Activated CD4-positive, alpha-beta memory T cell treated with anti-CD3 and anti-CD28 coated beads for 36 hours (primary cell): ENCODE measurements around the gene RAD51B. TPM values are rescaled to one million over a fixed set of nuclear protein-coding genes. Genes with fewer than 3 reads are reported as not detected.
A peak's percentile ranks its signal among the peaks of the same experiment; 100 is the strongest.

Source experiments
- CTCF ChIA-PET: fragments of 350-600 bp; sonication (Branson Sonifier 250); formaldehyde crosslinking; loops from one replicate; lab custom pipeline; 2021; ENCODE audit warnings: antibody characterized with exemption, inconsistent platforms; lab: Charles Lee
- POLR2A ChIA-PET: fragments of 350-600 bp; sonication (Branson Sonifier 250); formaldehyde crosslinking; loops from one replicate; lab custom pipeline; 2021; ENCODE audit warnings: antibody characterized with exemption; lab: Charles Lee
- DNase-seq: peaks from one replicate; pipeline ENCODE4 v3.0.0-alpha.2; 2020
- H3K27ac Mint-ChIP-seq: one replicate; pipeline ENCODE4 v1.8.0; 2021; ENCODE audit warnings: mixed read lengths
- H3K27me3 Mint-ChIP-seq: one replicate; pipeline ENCODE4 v1.8.0; 2021; ENCODE audit warnings: mixed read lengths
- H3K36me3 Mint-ChIP-seq: one replicate; pipeline ENCODE4 v1.8.0; 2021; ENCODE audit warnings: mixed read lengths
- H3K4me1 Mint-ChIP-seq: one replicate; pipeline ENCODE4 v1.8.0; 2021; ENCODE audit warnings: low read depth, mixed read lengths
- H3K4me3 Mint-ChIP-seq: one replicate; pipeline ENCODE4 v1.8.0; 2021; ENCODE audit warnings: mild to moderate bottlenecking, mixed read lengths
- H3K9me3 Mint-ChIP-seq: one replicate; pipeline ENCODE4 v1.8.0; 2021; ENCODE audit warnings: mixed read lengths
- intact Hi-C: fragments of 100-400 bp; cut with micrococcal nuclease; formaldehyde crosslinking; loops from one replicate; pipeline ENCODE4 v1.15.1; 2023
- total RNA-seq, 2 experiments: library from RNA; stranded (reverse); gene quantifications; one replicate each; pipeline ENCODE4 v1.2.3, GENCODE V29; 2021

The RAD51B gene
- total RNA-seq, 2 experiments from 2014 or later, result 32.3 to 34.3 TPM

- Mint-ChIP-seq H3K4me1 (peaks cover 3% of the 10 kb centered on the region), H3K36me3 (no peaks in the 10 kb centered on the region), H3K27me3 (no peaks in the 10 kb centered on the region), H3K27ac (no peak overlapping the region), H3K9me3 (no peaks in the 10 kb centered on the region), H3K4me3 (no peak overlapping the region)
- CTCF ChIA-PET, result no interaction called here
- POLR2A ChIA-PET, result no interaction called here
- intact Hi-C loops, result no loop called here
- DNase-seq, result no peak
Measured at GRCh38 chr14:68462683-68463082, 643.1 kb downstream of the RAD51B start.

GRCh38 chr14:68463299-68463698 lies 643.7 kb downstream of the RAD51B start:
- DNase-seq, result no peak
- intact Hi-C loops, result no loop called here
- H3K4me1 Mint-ChIP-seq, result peaks cover 5% of the 10 kb centered on the region
- H3K27ac Mint-ChIP-seq, result no peak overlapping the region
- H3K36me3 Mint-ChIP-seq, result no peaks in the 10 kb centered on the region
- POLR2A ChIA-PET, result no interaction called here
- no peaks in the 10 kb centered on the region for H3K27me3 Mint-ChIP-seq
- no peaks in the 10 kb centered on the region for H3K9me3 Mint-ChIP-seq
- H3K4me3 Mint-ChIP-seq, result no peak overlapping the region
- CTCF ChIA-PET, result no interaction called here

GRCh38 chr14:68463705-68464374 lies 644.3 kb downstream of the RAD51B start:
- Mint-ChIP-seq H3K36me3 (no peaks in the 10 kb centered on the region), H3K4me3 (no peak overlapping the region), H3K27ac (no peak overlapping the region), H3K9me3 (no peaks in the 10 kb centered on the region), H3K4me1 (peaks cover 11% of the 10 kb centered on the region), H3K27me3 (no peaks in the 10 kb centered on the region)
- ChIA-PET CTCF (no interaction called here), POLR2A (no interaction called here)
- no peak for DNase-seq
- intact Hi-C loops, result no loop called here

- no peaks in the 10 kb centered on the region for H3K36me3 Mint-ChIP-seq
- no peaks in the 10 kb centered on the region for H3K27me3 Mint-ChIP-seq
Measured at GRCh38 chr14:68464711-68465110, 645.1 kb downstream of the RAD51B start.

GRCh38 chr14:68466491-68466977 lies 647.0 kb downstream of the RAD51B start:
- H3K36me3 Mint-ChIP-seq, result no peaks in the 10 kb centered on the region
- H3K4me1 Mint-ChIP-seq, result peaks cover 25% of the 10 kb centered on the region
- H3K27ac Mint-ChIP-seq, result no peak overlapping the region
- H3K9me3 Mint-ChIP-seq, result no peaks in the 10 kb centered on the region
- H3K4me3 Mint-ChIP-seq, result no peak overlapping the region
- DNase-seq, result no peak
- POLR2A ChIA-PET, result no interaction called here
- no peaks in the 10 kb centered on the region for H3K27me3 Mint-ChIP-seq
- CTCF ChIA-PET, result no interaction called here
- intact Hi-C loops, result no loop called here

More at GRCh38 chr14:68464711-68465110, 645.1 kb downstream of the RAD51B start:
- no peaks in the 10 kb centered on the region for H3K9me3 Mint-ChIP-seq
- H3K27ac Mint-ChIP-seq, result no peak overlapping the region
- POLR2A ChIA-PET, result no interaction called here
- H3K4me1 Mint-ChIP-seq, result peaks cover 18% of the 10 kb centered on the region
- intact Hi-C loops, result no loop called here
- H3K4me3 Mint-ChIP-seq, result no peak overlapping the region
- DNase-seq, result no peak
- CTCF ChIA-PET, result no interaction called here

GRCh38 chr14:68467425-68467824 lies 647.8 kb downstream of the RAD51B start:
- intact Hi-C loops, result no loop called here
- Mint-ChIP-seq H3K36me3 (no peaks in the 10 kb centered on the region), H3K27me3 (no peaks in the 10 kb centered on the region), H3K4me3 (no peak overlapping the region), H3K4me1 (peaks cover 25% of the 10 kb centered on the region), H3K27ac (no peak overlapping the region), H3K9me3 (no peaks in the 10 kb centered on the region)
- no peak for DNase-seq
- POLR2A ChIA-PET, result no interaction called here
- CTCF ChIA-PET, result no interaction called here

- H3K27me3 Mint-ChIP-seq, result no peaks in the 10 kb centered on the region
- DNase-seq, result peak; percentile 59
- POLR2A ChIA-PET, result interaction anchor here (1.2 kb wide), 1 partner anchor 327 kb away, joined by 3 read pairs; no protein-coding TSS in a partner anchor
- H3K27ac Mint-ChIP-seq, result no peak overlapping the region
- no peak overlapping the region for H3K4me3 Mint-ChIP-seq
- H3K36me3 Mint-ChIP-seq, result no peaks in the 10 kb centered on the region
- no peaks in the 10 kb centered on the region for H3K9me3 Mint-ChIP-seq
- peaks cover 25% of the 10 kb centered on the region for H3K4me1 Mint-ChIP-seq
- intact Hi-C loops, result loop anchor here (2.0 kb wide), 1 partner anchor 14 kb away; no protein-coding TSS in a partner anchor
- CTCF ChIA-PET, result interaction anchor here (0.8 to 1.0 kb wide), 2 partner anchors 219 to 321 kb away, joined by 3 read pairs; no protein-coding TSS in a partner anchor
Measured at GRCh38 chr14:68468437-68469207, 649.0 kb downstream of the RAD51B start.

- Mint-ChIP-seq H3K27me3 (no peaks in the 10 kb centered on the region), H3K4me1 (peaks cover 22% of the 10 kb centered on the region), H3K36me3 (no peaks in the 10 kb centered on the region), H3K4me3 (no peak overlapping the region), H3K9me3 (no peaks in the 10 kb centered on the region), H3K27ac (no peak overlapping the region)
- no peak for DNase-seq
- ChIA-PET POLR2A (interaction anchor here (1.2 kb wide), 1 partner anchor 326 kb away, joined by 3 read pairs; no protein-coding TSS in a partner anchor), CTCF (interaction anchor here (1.0 kb wide), 1 partner anchor 219 kb away, joined by 3 read pairs; no protein-coding TSS in a partner anchor)
- intact Hi-C loops, result loop anchor here (2.0 kb wide), 1 partner anchor 14 kb away; no protein-coding TSS in a partner anchor
Measured at GRCh38 chr14:68469208-68469713, 649.7 kb downstream of the RAD51B start.

- no peak for DNase-seq
- ChIA-PET POLR2A (no interaction called here), CTCF (no interaction called here)
- Mint-ChIP-seq H3K27ac (no peak overlapping the region), H3K4me3 (no peak overlapping the region), H3K4me1 (peaks cover 22% of the 10 kb centered on the region), H3K9me3 (no peaks in the 10 kb centered on the region), H3K36me3 (no peaks in the 10 kb centered on the region), H3K27me3 (no peaks in the 10 kb centered on the region)
- intact Hi-C loops, result no loop called here
Measured at GRCh38 chr14:68470361-68470760, 650.8 kb downstream of the RAD51B start.

GRCh38 chr14:68471029-68471963 lies 651.7 kb downstream of the RAD51B start:
- intact Hi-C loops, result no loop called here
- no peak for DNase-seq
- H3K27me3 Mint-ChIP-seq, result no peaks in the 10 kb centered on the region
- H3K36me3 Mint-ChIP-seq, result no peaks in the 10 kb centered on the region
- peaks cover 22% of the 10 kb centered on the region for H3K4me1 Mint-ChIP-seq
- no peak overlapping the region for H3K4me3 Mint-ChIP-seq
- ChIA-PET CTCF (no interaction called here), POLR2A (no interaction called here)
- no peak overlapping the region for H3K27ac Mint-ChIP-seq
- H3K9me3 Mint-ChIP-seq, result no peaks in the 10 kb centered on the region

GRCh38 chr14:68471964-68472508 lies 652.5 kb downstream of the RAD51B start:
- POLR2A ChIA-PET, result no interaction called here
- no peaks in the 10 kb centered on the region for H3K27me3 Mint-ChIP-seq
- H3K4me1 Mint-ChIP-seq, result peaks cover 22% of the 10 kb centered on the region
- intact Hi-C loops, result no loop called here
- no peaks in the 10 kb centered on the region for H3K9me3 Mint-ChIP-seq
- no peak overlapping the region for H3K27ac Mint-ChIP-seq
- H3K36me3 Mint-ChIP-seq, result no peaks in the 10 kb centered on the region
- no peak for DNase-seq
- CTCF ChIA-PET, result no interaction called here
- no peak overlapping the region for H3K4me3 Mint-ChIP-seq
